Right forelimb (tissue), 1 donor: ENCODE results near the gene GLP1R.
"Not testable (repeated sequence)": the region's sequence is repeated elsewhere in the genome, so short reads cannot be mapped to it uniquely, and the experiment has no call there.

ENCODE experiments used
- DNase-seq: peaks from one replicate; pipeline ENCODE4 v3.0.0-alpha.2; 2018

GLP1R gene

GRCh38 chr6:39136207-39136606 lies 87.6 kb downstream of the GLP1R start:
- not testable (repeated sequence) for DNase-seq

GRCh38 chr6:39137245-39137644 lies 88.7 kb downstream of the GLP1R start:
- DNase-seq = peak; percentile 53
